ENCODE results near the gene HRAS.

Gene HRAS

GRCh38 chr11:506995-507726, 28.2 kb downstream of the HRAS start, which contains the start of gene RNH1:
Gene RNH1, minus strand, starts transcription at chr11:507242. Its CDS starts 5,080 bp downstream, at chr11:502162.
- TF ChIP-seq POLR2AphosphoS5 (IDR thresholded peaks at IDR 0.05; ENCODE audit: low read depth, low read length) (0 out of 2 replicates have a peak, but pooled peaks have one; percentile 17), REST (IDR thresholded peaks at IDR 0.05; ENCODE audit: insufficient read depth in 1 of 2, low read depth in 2 of 2, low read length in 2 of 2) (no peak), TAF1 (IDR thresholded peaks at IDR 0.05; ENCODE audit: borderline replicate concordance, insufficient read depth, low read length) (peak; percentile 27; the same call in 1 of the 2 replicates), FOXP2 (optimal IDR thresholded peaks at IDR 0.05; ENCODE audit: borderline replicate concordance, extremely low read depth, extremely low read length, insufficient read depth) (no peak), SIN3A (IDR thresholded peaks at IDR 0.05; ENCODE audit: borderline replicate concordance, insufficient read depth, low read length) (peak; percentile 78; the same call in 1 of the 2 replicates)

- TF ChIP-seq TAF1 (IDR thresholded peaks at IDR 0.05; ENCODE audit: borderline replicate concordance, insufficient read depth, low read length) (peak; percentile 78; the same call in 1 of the 2 replicates), POLR2AphosphoS5 (IDR thresholded peaks at IDR 0.05; ENCODE audit: low read depth, low read length) (peak; percentile 58), FOXP2 (optimal IDR thresholded peaks at IDR 0.05; ENCODE audit: borderline replicate concordance, extremely low read depth, extremely low read length, insufficient read depth) (no peak), SIN3A (IDR thresholded peaks at IDR 0.05; ENCODE audit: borderline replicate concordance, insufficient read depth, low read length) (peak; percentile 84; the same call in 1 of the 2 replicates), REST (IDR thresholded peaks at IDR 0.05; ENCODE audit: insufficient read depth in 1 of 2, low read depth in 2 of 2, low read length in 2 of 2) (no peak)
These were observed 29.0 kb downstream of the HRAS start for GRCh38 chr11:506238-506994.

- TF ChIP-seq POLR2AphosphoS5 (IDR thresholded peaks at IDR 0.05; ENCODE audit: low read depth, low read length) (no peak), SIN3A (IDR thresholded peaks at IDR 0.05; ENCODE audit: borderline replicate concordance, insufficient read depth, low read length) (no peak), TAF1 (IDR thresholded peaks at IDR 0.05; ENCODE audit: borderline replicate concordance, insufficient read depth, low read length) (no peak), FOXP2 (optimal IDR thresholded peaks at IDR 0.05; ENCODE audit: borderline replicate concordance, extremely low read depth, extremely low read length, insufficient read depth) (no peak)
These were observed 30.4 kb downstream of the HRAS start for GRCh38 chr11:504994-505344.

GRCh38 chr11:504053-504993, 31.1 kb downstream of the HRAS start:
- TF ChIP-seq FOXP2 (optimal IDR thresholded peaks at IDR 0.05; ENCODE audit: borderline replicate concordance, extremely low read depth, extremely low read length, insufficient read depth), result no peak
- TF ChIP-seq SIN3A (IDR thresholded peaks at IDR 0.05; ENCODE audit: borderline replicate concordance, insufficient read depth, low read length), result no peak
- TF ChIP-seq POLR2AphosphoS5 (IDR thresholded peaks at IDR 0.05; ENCODE audit: low read depth, low read length), result no peak; the same call in 1 of the 2 replicates
- TF ChIP-seq REST (IDR thresholded peaks at IDR 0.05; ENCODE audit: insufficient read depth in 1 of 2, low read depth in 2 of 2, low read length in 2 of 2), result no peak
- no peak for TF ChIP-seq TAF1 (IDR thresholded peaks at IDR 0.05; ENCODE audit: borderline replicate concordance, insufficient read depth, low read length)
